Stimulated activated CD4-positive, alpha-beta T cell treated with anti-CD3 and anti-CD28 coated beads, Interleukin-1b, Interleukin-23, amount 100 ng/mL, for 1 hour (primary cell): Measurements from ENCODE around the gene DEPDC5.
"Not testable (repeated sequence)": the region's sequence is repeated elsewhere in the genome, so short reads cannot be mapped to it uniquely, and the experiment has no call there.

Experiments used
- DNase-seq, 2 donors: peaks; one replicate each; pipeline ENCODE4 v3.0.0-alpha.2; 2020; ENCODE audit warnings: low read depth in 2 of 2

DEPDC5 gene

GRCh38 chr22:31815383-31815814 lies 61.6 kb downstream of the DEPDC5 start:
- not testable (repeated sequence) for DNase-seq

GRCh38 chr22:31816750-31817149 lies 62.9 kb downstream of the DEPDC5 start:
- no peak for DNase-seq

- DNase-seq, result no peak
Measured at GRCh38 chr22:31818481-31819392, 64.9 kb downstream of the DEPDC5 start.

- no peak for DNase-seq
Measured at GRCh38 chr22:31820655-31821054, 66.8 kb downstream of the DEPDC5 start.

GRCh38 chr22:31821572-31821971 lies 67.8 kb downstream of the DEPDC5 start:
- no peak for DNase-seq

- no peak for DNase-seq
Measured at GRCh38 chr22:31822523-31822922, 68.7 kb downstream of the DEPDC5 start.

- no peak for DNase-seq
Measured at GRCh38 chr22:31825513-31825912, 71.7 kb downstream of the DEPDC5 start.

GRCh38 chr22:31826443-31826842 lies 72.6 kb downstream of the DEPDC5 start:
- DNase-seq, result no peak

- DNase-seq, result no peak
Measured at GRCh38 chr22:31828739-31829138, 74.9 kb downstream of the DEPDC5 start.

- no peak for DNase-seq
Measured at GRCh38 chr22:31829505-31829904, 75.7 kb downstream of the DEPDC5 start.

GRCh38 chr22:31830721-31831070 lies 76.9 kb downstream of the DEPDC5 start:
- DNase-seq, result no peak

- DNase-seq, result no peak
Measured at GRCh38 chr22:31833930-31834329, 80.1 kb downstream of the DEPDC5 start.

GRCh38 chr22:31836010-31836409 lies 82.2 kb downstream of the DEPDC5 start:
- no peak for DNase-seq

- DNase-seq, result no peak
Measured at GRCh38 chr22:31838917-31839316, 85.1 kb downstream of the DEPDC5 start.

GRCh38 chr22:31839986-31840385 lies 86.2 kb downstream of the DEPDC5 start:
- no peak for DNase-seq

- no peak for DNase-seq
Measured at GRCh38 chr22:31840585-31840984, 86.8 kb downstream of the DEPDC5 start.

GRCh38 chr22:31841078-31841827 lies 87.4 kb downstream of the DEPDC5 start:
- DNase-seq, result no peak

GRCh38 chr22:31843526-31843925 lies 89.7 kb downstream of the DEPDC5 start:
- no peak for DNase-seq

GRCh38 chr22:31844941-31845340 lies 91.1 kb downstream of the DEPDC5 start:
- no peak for DNase-seq

- no peak for DNase-seq
Measured at GRCh38 chr22:31846161-31847115, 92.6 kb downstream of the DEPDC5 start.

- DNase-seq, result no peak
Measured at GRCh38 chr22:31848411-31848810, 94.6 kb downstream of the DEPDC5 start.

- no peak for DNase-seq
Measured at GRCh38 chr22:31850135-31850534, 96.3 kb downstream of the DEPDC5 start.
